ENCODE data around the gene WDR91.
"Not testable (repeated sequence)": the region's sequence is repeated elsewhere in the genome, so short reads cannot be mapped to it uniquely, and the experiment has no call there.

WDR91 gene

DNA sequence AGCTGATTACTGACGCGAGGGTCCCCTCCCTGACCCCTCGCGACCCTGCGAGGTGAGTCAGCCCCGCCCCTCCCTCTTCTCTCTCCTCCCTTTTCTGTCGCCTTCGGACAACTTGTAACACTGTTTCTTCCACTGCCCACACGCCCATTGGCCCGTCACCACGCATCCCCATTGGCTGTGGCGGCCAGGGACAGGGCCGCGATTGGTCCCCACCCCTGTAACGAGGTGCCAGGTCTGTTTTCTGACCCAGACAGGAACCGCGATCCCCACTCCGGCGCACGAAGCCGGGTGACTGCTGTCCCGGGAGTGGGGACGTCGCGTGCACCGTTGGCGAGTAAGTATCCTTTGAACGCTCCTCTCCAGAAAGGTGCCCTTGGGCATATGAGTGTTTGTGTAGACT lies 22.2 kb upstream of the WDR91 start, which contains the start of gene STRA8:
Gene STRA8, plus strand, starts transcription at position 269 of the 400 bp plus-strand sequence. CDS start 6,687 bp downstream, outside the sequence.
- no peak for DNase-seq (ENCODE audit: low read depth)

DNA sequence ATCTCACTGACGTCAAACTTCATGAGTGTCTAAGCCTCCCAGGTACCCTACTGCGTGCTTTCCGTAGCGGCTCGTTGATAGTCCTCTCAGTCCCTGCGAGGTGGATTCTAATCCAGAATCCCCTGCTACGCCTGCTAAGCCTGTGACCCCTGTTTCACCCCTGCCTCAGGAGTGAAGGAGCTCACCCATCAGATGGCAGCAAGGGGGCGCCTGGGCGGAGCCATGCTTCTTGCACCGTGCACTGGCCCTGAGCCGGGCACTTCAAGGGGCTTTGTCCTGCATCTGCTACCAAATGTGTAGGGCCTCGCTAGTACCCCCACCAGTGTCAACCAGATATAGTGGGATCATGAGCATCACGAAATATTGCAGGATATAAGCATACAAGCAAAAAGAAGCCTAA lies 21.4 kb upstream of the WDR91 start:
- DNase-seq (ENCODE audit: low read depth) = no peak

DNA sequence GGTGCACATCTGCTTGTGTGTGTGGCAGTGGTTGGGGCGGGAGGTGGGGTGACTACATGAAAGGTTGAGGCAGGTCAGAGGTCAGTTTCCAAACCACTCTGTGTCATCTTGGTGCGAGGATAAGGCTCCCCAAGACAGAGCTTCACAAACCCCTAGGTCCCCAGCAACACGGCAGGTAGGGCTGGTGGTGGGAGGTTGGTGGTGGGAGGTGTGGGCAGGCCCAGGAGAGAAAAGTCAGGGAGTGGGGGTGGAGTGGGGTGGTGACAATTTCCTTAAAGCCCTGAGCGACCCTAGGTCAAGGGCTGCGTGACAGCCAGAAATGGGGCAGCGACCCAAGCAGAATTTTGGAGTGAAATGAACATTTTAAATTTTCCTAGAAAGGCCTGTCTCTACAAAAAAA lies 20.8 kb upstream of the WDR91 start:
- no peak for DNase-seq (ENCODE audit: low read depth)

DNA sequence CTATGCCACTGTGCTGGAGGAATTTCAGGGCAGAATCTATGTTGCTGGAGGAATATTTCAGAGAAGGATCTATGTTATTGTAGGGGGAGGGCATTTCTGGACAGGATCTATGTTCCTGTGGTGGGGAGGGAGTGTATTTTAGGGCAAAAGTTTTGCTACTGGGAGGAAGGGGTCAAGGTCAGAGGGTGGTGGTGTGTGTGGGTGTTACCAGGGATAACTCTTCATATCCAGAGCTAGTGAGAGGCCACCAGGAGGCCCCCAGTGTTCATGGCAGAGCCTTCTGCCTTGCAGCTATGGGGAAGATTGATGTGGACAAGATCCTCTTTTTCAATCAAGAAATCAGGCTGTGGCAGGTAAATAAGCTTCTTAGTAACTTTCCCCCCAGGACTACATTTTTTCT lies 20.4 kb upstream of the WDR91 start:
- no peak for DNase-seq (ENCODE audit: low read depth)

DNA sequence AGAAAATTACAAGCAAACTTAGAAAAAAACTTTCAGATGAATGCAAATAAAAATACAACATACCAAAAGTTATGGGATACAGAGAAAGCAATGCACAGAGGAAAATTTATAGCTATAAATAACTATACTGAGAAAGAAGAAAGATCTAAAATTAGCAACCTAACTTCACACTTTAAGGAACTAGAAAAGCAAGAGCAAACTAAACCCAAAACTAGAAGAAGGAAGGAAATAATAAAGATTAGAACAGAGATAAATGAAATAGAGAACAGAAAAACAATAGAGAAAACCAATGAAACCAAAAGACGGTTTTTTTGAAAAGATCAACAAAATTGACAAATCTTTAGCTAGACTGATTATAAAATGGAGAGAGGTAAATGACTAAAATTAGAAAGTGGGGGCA lies 12.7 kb upstream of the WDR91 start:
- no peak for DNase-seq (ENCODE audit: low read depth)

DNA sequence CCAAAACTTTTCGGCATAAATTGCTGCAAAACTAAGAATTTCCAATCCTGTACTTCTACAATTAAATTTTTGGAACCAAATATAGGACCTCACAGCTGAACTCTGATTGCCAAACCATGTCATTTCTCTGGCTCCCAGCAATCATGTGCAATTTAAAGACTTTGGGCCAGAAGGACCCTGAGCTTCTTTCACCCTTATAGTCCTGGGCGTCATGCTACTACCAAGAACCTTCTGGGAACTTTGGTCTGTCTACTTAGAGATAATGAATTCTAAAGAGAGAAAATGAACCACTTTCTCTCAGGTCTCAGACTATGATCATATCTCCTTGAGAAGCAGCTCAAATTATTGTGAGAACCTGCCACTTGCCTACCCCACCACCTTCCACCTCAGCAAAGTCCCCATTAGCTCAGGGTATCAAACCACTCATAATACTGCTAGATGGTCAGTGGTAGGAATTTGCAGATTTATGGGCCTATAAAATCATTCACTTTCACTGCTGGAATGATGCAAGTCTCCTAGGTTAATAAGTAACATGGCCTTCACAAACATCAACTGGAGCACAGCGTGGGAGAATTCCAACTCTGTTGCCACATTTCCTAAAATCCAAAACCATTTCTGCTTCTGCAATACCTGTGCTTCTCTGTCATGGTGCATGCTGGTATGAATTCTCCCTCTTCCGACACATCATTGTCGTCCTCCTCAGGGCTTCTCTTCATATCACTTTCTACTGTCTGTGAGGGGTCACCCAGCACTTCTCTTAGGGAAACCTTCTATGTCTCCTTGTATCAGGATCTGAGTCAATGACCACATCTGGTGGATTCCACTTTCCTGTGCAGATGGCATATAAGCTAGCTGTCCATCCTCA lies 6.6 kb upstream of the WDR91 start:
- DNase-seq (ENCODE audit: low read depth) = no peak

DNA sequence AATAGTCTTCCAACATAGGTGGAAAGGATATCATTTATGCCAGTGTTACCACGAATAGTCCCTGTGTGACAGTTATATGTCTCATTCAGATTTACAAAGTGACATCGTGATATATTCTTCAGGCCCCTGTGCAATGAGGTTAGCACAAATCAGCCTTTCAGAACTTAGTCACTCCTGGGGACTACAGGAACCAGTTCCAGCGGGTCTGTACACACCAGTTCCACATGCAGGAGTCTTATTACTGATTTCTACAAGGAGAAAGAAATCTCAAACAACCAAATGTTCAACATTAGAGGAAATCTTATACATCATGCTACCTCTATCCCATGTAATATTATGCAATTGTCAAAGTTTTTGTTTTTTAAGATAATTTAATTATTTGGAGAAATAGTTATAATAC lies 4.4 kb upstream of the WDR91 start:
- no peak for DNase-seq (ENCODE audit: low read depth)

DNA sequence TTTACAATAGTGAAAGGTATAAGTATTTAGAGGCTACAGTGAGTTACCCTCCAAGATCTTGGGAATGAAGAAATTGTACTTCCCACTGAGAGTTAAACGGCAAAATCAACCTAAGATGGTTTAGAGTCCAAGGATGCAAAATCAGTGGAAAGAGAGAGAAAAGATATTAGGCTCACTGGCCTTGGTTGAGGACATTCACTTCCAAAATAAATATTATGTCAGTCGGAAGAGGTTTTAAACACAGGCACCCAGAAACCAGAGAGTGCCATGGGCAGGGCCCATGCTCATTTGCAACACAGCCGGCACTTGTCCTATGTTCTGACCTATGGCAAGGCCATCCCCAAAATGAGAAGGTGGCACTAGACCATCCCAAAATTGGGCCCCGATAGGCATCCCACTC lies 3.9 kb upstream of the WDR91 start:
- no peak for DNase-seq (ENCODE audit: low read depth)

DNA sequence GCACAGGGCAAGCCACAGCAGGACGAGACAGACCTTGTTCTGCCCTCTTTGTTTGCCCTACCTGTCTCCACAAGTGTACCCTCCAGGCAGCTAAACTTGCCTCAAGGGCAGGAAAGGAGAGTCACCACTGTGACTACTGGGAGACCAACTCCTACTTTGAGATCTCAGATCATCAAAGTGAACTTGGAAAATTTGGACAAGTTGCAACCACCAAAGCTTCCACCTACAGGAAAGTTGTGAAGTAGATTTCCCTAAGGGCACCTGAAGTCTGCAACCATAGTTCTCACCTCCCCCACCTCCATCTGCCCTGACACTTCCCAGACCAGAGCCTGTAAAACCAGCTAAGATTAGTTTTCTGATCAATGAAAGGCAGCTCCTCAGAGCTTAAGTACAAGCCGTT lies 2.5 kb upstream of the WDR91 start:
- DNase-seq (ENCODE audit: low read depth) = no peak

DNA sequence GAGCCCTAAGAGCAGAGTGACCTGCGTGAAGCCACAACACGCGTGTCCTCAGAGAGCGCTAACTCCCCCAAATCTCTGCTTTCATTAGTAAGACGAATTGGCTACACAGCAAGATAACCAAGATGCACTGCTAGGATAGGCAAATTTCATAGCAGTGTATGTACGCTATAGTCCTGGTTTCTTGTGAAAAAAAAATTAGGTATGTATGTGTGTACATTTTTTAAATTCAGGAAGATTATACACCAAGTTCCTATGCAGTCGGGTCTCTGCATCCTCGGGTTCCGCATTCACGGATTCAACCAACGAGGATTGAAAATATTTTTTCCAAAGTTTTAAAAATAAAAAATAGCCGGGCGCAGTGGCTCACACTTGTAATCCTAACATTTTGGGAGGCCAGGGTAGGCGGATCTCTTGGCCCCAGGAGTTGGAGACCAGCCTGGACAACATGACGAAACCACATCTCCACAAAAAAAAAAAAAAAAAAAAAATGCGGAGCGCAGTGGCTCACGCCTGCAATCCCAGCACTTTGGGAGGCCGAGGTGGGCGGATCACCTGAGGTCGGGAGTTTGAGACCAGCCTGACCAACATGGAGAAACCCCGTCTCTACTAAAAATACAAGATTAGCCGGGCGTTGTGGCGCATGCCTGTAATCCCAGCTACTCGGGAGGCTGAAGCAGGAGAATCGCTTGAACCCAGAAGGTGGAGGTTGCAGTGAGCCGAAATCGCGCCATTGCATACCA lies 790 bp upstream of the WDR91 start:
- not testable (repeated sequence) for DNase-seq (ENCODE audit: low read depth)

DNA sequence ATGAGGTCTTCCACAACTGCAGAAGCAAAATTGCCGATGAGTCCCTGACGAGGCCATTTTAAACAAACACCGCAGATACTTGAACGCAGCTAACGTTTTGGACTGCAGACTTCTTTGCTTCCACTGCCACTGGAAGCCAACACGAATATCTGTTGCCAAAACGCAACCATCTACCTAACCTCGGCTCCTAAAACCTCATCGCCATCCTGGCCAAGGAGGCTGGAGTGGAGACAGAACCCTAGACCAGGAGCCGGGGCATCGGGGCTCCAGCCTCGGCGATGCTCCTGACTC lies 493 bp downstream of the WDR91 start:
- no peak for DNase-seq (ENCODE audit: low read depth)

DNA sequence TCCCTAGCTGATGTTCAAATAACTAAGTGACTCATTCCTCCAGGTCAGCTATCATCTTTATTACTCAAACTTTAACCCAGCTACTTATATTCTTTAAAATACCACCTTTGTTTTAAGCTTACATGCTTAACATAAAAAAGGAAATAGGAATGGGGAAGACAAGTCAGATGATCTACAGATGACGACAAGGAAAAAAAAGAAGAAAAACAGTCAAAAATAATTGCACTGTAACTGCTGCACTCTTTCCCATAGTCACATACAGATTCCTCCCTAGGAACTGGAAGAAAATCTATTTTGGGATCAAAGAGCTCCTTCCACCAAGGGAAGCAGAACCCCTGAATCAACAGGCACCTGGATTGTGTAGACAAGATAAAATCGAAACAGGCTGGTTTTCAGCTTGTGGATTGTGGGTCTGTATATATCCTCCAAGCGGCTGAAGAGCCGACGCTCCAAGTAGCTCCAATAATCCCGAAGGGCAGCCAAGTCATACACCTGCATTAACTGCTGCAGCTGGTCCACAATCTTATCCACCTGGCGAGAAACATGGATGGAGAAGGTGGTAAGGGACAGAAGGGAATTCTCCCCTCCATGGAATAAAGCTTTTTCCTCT lies 2.0 kb downstream of the WDR91 start:
- no peak for DNase-seq (ENCODE audit: low read depth)

DNA sequence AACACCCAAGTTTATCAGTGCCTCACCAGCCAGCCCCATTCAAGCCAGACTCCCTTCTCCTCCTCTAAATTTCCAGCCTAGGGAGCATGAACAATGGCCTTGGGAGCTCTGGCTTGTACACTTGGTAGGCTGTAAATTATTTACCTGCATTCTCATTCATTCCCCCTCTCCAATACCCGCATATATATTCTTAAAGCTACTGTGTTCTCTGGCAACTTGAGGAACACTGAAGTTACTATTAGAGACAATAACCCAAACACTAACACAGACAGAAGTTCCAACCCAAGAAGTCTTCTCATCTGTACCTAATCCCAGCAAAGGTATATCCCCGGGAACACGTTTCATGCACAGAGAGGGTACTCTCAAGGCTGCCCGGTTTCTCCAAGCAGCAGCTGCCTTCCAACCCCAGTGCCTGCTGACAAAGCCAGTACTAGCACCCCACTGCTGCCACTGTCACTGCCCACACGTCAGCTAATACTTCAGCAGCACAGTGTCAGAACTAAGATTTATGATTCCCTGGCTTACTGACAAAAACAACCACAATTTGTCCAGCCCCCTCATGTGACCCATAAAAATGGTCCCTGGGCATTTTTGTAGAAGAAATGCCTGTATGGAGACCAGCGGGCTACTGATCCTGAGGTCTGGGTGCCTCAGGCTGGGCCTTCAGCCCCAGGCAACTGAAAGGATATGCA lies 3.1 kb downstream of the WDR91 start:
- no peak for DNase-seq (ENCODE audit: low read depth)

DNA sequence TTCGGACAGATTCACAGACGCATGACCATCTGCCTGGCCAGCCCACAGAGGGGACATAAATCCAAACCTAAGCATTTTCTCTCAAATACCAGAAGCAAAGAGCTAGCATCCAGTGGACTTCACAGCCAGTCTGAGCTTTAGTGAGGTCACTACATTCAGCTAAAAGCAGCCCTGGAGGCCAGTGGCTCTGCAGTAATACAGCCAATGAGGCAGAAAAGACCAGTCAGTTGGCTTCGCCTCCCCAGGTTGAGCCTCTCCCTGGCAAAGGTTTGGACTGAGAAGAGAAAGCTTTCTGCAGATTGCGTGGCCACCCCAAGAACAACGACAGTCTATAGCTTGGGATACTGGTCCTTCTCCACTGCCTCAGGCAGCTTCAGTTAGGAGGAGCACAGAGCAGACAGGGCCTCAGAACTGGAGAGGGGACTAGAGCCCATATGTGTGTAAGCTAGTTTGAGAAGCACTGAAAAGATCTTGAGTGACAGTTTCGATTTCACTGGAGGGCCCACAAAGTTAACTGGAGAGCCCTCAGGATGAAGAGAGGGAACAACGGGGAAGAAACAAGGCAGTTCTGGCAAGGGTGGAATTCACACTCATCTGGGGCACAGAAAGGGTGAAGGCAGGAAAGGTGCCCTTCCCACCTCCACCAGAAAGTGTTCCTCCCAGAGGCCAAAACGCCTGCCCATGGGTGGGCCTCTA lies 3.8 kb downstream of the WDR91 start:
- no peak for DNase-seq (ENCODE audit: low read depth)

DNA sequence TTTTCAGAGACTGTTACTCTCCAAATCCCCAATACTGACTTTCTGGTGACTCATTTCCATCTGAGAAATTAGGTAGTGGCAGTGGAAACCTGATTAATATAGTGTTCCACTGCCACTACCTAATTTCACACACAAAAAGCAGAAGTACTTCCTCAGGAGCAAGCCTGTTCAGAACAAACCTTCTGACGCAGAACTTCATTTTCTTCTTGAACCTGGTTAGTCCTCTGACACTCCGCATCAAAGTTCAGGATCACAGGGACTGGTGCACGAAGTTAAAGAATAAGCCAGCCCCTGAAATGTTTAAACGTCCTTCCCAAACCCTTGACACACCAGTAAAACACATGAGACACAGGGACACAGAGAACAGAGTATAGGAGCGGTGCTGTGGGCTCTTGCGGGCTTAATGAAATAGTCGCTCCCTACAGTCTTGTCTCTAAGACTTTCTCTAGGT lies 4.4 kb downstream of the WDR91 start:
- no peak for DNase-seq (ENCODE audit: low read depth)

DNA sequence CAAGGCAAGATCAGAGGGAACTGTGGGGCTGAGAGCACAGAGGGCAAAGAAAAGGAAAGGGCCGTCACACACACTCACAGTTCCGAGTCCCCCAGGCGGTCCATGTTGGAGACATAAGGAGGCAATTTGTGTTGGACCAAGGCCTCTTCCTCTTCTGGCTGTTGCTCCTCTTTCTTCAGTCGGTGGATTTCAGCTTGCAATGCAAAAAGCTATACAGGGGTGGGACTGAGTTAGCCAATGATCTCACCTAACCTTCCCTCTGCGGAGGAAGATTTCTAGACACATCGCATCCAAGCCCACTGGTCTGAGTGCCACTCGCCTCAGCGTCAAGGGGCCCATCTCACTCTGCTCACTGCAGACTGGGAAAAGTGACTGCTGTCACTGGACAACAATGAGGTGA lies 5.5 kb downstream of the WDR91 start:
- DNase-seq (ENCODE audit: low read depth) = no peak

DNA sequence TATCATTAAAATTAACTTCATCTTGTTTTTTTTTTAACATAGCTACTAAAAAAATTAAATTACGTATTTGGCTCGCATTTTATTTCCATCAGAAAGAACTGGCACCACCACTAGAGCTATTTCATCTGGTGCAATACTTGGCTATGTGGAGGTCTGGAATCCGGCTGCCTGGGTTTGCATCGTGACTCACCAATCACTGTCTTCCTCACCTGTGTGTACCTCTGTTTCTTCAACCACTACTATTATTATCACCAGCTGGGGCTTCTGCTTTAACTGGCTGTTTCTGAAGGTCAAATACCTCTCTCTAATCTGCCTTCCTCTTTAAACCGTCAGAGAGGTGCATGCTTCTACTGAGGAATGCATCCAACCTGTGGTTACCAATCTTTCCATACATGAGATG lies 6.5 kb downstream of the WDR91 start:
- DNase-seq (ENCODE audit: low read depth) = no peak

DNA sequence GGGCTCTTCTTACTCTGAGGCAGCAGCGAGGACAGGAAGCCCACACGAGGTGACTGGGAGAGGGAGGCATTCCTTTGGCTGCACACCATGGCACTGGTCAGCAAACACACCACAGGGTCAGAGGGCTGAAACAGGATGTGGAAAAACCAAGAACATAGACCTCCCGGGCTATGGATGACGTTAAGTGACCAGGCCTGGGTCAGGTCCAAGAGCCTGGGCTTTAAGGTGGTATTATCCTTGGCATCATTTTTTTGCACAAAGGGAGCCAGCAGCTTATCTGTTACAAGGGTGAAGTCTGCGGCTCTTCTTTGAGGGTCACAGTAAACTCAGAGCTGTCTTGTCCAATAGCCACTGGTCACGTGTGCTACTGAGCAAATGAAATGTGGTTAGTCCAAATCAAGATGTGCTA lies 7.0 kb downstream of the WDR91 start:
- no peak for DNase-seq (ENCODE audit: low read depth)

DNA sequence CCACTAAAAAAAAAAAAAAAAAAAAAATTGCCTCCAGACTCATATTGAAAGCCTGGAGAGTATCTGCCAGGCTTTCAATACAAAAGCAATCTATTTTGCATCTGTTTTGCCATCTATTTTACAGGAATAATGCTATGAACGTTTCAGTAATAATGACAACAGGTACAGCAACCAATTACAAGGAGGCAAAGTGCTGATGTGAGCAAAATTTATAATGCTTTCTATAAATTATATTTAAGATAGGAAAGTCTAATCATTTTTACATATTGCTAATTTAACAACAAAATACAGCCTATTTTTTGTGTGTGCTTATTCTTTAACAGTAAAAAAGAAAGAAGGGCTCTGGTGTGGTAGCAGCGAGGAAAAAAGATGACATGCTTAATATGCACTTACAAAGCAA lies 10.0 kb downstream of the WDR91 start:
- no peak for DNase-seq (ENCODE audit: low read depth)

DNA sequence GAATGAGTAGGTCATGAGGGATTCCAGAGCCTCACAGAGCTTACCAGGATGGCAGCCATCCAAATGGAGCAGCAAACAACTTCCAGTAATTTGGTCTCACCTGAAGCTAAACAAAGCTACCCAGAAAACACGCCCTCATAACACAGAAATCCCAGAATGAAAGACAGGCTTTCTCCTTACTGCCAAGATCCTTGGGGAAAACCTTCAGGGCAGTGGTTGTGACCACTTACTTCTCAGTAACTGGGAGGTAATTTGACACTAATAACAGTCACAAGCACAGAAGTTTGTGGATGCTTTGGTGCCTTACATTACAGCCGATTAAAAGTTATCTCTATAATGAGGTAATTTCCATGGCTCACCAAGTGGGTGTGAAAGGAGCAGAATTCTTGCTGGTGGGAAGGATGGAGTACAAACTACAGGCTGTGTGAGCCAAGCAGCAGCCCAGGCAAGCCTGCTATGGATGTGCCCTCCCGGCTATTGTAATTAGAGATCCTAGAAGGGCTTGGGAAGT lies 10.4 kb downstream of the WDR91 start:
- no peak for DNase-seq (ENCODE audit: low read depth)

DNA sequence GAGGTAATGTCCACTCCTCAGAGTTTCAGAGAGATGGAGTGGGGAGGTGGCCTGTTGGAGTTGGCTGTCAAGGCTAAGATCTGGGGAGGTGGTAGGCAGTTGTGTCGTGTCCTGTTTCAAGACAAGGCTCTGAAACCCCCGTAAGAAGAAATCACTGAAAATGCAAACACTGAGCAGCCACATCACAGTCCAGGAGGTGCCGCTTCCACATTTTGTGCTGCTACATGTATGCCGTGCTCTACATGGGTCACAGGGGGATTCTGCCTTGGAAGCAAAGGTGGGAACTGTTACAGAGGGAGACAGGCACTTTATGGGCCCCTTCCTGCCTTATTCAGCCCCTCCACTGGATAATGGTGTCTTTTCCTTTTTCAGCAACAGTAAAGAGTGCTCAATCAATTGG lies 11.9 kb downstream of the WDR91 start:
- no peak for DNase-seq (ENCODE audit: low read depth)

All from activated T-cell treated with anti-CD3 and anti-CD28 coated beads for 1 hour (primary cell).